SK-N-SH treated with all-trans-retinoic acid at 6 μM for 48 hours (cell line): ENCODE results near the gene UNC5C.

Experiments
- ATAC-seq: fragments of 200-7000 bp; cut with Tn5 transposase; 3 replicates; pipeline ENCODE4 v1.9.1; 2020; ENCODE audit warnings: mild to moderate bottlenecking, moderate library complexity
- ARNTL ChIP-seq: fragments of 450-650 bp; formaldehyde crosslinking; IDR thresholded peaks from 2 replicates; pipeline ENCODE4 v1.5.0; 2020; ENCODE audit warnings: low read depth, mild to moderate bottlenecking, moderate library complexity, borderline replicate concordance
- BACH2 ChIP-seq: fragments of 250-450 bp; sonication (Bioruptor Pico); IDR thresholded peaks from 2 replicates; pipeline ENCODE4 v1.9.0; 2021; ENCODE audit warnings: mild to moderate bottlenecking, borderline replicate concordance
- CREB5 ChIP-seq: fragments of 250-450 bp; sonication (Bioruptor Pico); IDR thresholded peaks from 2 replicates; pipeline ENCODE4 v1.5.1; 2020; ENCODE audit warnings: low read depth, mild to moderate bottlenecking, moderate library complexity
- CSDC2 ChIP-seq: fragments of 250-450 bp; sonication (Bioruptor Pico); IDR thresholded peaks from 2 replicates; pipeline ENCODE4 v1.5.0; 2020; ENCODE audit warnings: mild to moderate bottlenecking, moderate library complexity
- CSRNP3 ChIP-seq: fragments of 250-450 bp; sonication (Bioruptor Pico); IDR thresholded peaks from 2 replicates; pipeline ENCODE4 v1.5.1; 2021; ENCODE audit warnings: mild to moderate bottlenecking, moderate library complexity
- ESRRG ChIP-seq: fragments of 250-450 bp; sonication (Bioruptor Pico); IDR thresholded peaks from 2 replicates; pipeline ENCODE4 v1.6.1; 2021; ENCODE audit warnings: mild to moderate bottlenecking
- GLIS3 ChIP-seq: fragments of 250-450 bp; sonication (Bioruptor Pico); IDR thresholded peaks from 2 replicates; pipeline ENCODE4 v1.5.0; 2020; ENCODE audit warnings: mild to moderate bottlenecking, moderate library complexity
- ISL1 ChIP-seq: fragments of 250-450 bp; sonication (Bioruptor Pico); IDR thresholded peaks from 2 replicates; pipeline ENCODE4 v2.1.2; 2022; ENCODE audit warnings: mild to moderate bottlenecking, moderate library complexity
- OSR1 ChIP-seq: fragments of 250-450 bp; sonication (Bioruptor Pico); IDR thresholded peaks from 2 replicates; pipeline ENCODE4 v1.8.0; 2022; ENCODE audit warnings: moderate library complexity, mild to moderate bottlenecking, inconsistent platforms
- PATZ1 ChIP-seq: fragments of 250-450 bp; sonication (Bioruptor Pico); IDR thresholded peaks from 2 replicates; pipeline ENCODE4 v1.8.0; 2020; ENCODE audit warnings: mild to moderate bottlenecking, moderate library complexity, borderline replicate concordance
- PPARA ChIP-seq: fragments of 250-450 bp; sonication (Bioruptor Pico); IDR thresholded peaks from 2 replicates; pipeline ENCODE4 v1.5.0; 2020; ENCODE audit warnings: mild to moderate bottlenecking, borderline replicate concordance
- RARB ChIP-seq: fragments of 250-450 bp; sonication (Bioruptor Pico); IDR thresholded peaks from 2 replicates; pipeline ENCODE4 v1.8.0; 2021; ENCODE audit warnings: mild to moderate bottlenecking, moderate library complexity
- TCF4 ChIP-seq: fragments of 250-450 bp; sonication (Bioruptor Pico); IDR thresholded peaks from 2 replicates; pipeline ENCODE4 v1.8.0; 2021; ENCODE audit warnings: mild to moderate bottlenecking, moderate library complexity, borderline replicate concordance
- TOX ChIP-seq: fragments of 250-450 bp; sonication (Bioruptor Pico); IDR thresholded peaks from 2 replicates; pipeline ENCODE4 v1.8.0; 2021; ENCODE audit warnings: mild to moderate bottlenecking, moderate library complexity, borderline replicate concordance
- ZC3H10 ChIP-seq: fragments of 250-450 bp; sonication (Bioruptor Pico); IDR thresholded peaks from 2 replicates; pipeline ENCODE4 v1.5.1; 2021; ENCODE audit warnings: mild to moderate bottlenecking, moderate library complexity
- ZFP3 ChIP-seq: fragments of 250-450 bp; sonication (Bioruptor Pico); IDR thresholded peaks from 2 replicates; pipeline ENCODE4 v1.5.0; 2020; ENCODE audit warnings: mild to moderate bottlenecking, moderate library complexity
- ZFP30 ChIP-seq: fragments of 450-650 bp; formaldehyde crosslinking; IDR thresholded peaks from 2 replicates; pipeline ENCODE4 v1.5.0; 2022; ENCODE audit warnings: mild to moderate bottlenecking, moderate library complexity
- ZNF565 ChIP-seq: fragments of 450-650 bp; formaldehyde crosslinking; conservative IDR thresholded peaks from 2 replicates; pipeline ENCODE4 v1.5.0; 2020; ENCODE audit warnings: low read depth, mild to moderate bottlenecking, moderate library complexity
- ZNF70 ChIP-seq: fragments of 450-650 bp; formaldehyde crosslinking; IDR thresholded peaks from 2 replicates; pipeline ENCODE4 v1.5.0; 2020; ENCODE audit warnings: mild to moderate bottlenecking, moderate library complexity
- ZNF8 ChIP-seq: fragments of 450-650 bp; formaldehyde crosslinking; IDR thresholded peaks from 2 replicates; pipeline ENCODE4 v1.5.0; 2020; ENCODE audit warnings: mild to moderate bottlenecking, moderate library complexity

The UNC5C gene

GRCh38 chr4:95290702-95291101 is 258.1 kb downstream of the UNC5C start:
- TF ChIP-seq OSR1 (no peak), ESRRG (CRISPR knock-in tag) (no peak), PPARA (no peak), TOX (CRISPR knock-in tag) (no peak), PATZ1 (CRISPR knock-in tag) (no peak), ZNF565 (CRISPR knock-in tag) (no peak), TCF4 (CRISPR knock-in tag) (no peak), ZC3H10 (CRISPR knock-in tag) (no peak), ZFP30 (CRISPR knock-in tag) (no peak), ZFP3 (no peak), BACH2 (no peak)
- ATAC-seq: no peak

GRCh38 chr4:95289028-95289634 is 259.6 kb downstream of the UNC5C start:
- no peak for TF ChIP-seq CSRNP3 (CRISPR knock-in tag)
- TF ChIP-seq ISL1 (CRISPR knock-in tag): no peak
- no peak for TF ChIP-seq ARNTL (CRISPR knock-in tag)
- TF ChIP-seq CREB5: no peak
- TF ChIP-seq PATZ1 (CRISPR knock-in tag): no peak
- TF ChIP-seq RARB (CRISPR knock-in tag): no peak
- no peak for ATAC-seq

GRCh38 chr4:95288552-95288951 is 260.2 kb downstream of the UNC5C start:
- no peak for TF ChIP-seq OSR1
- ATAC-seq: no peak

GRCh38 chr4:95285797-95286196 is 263.0 kb downstream of the UNC5C start:
- TF ChIP-seq ZNF8 (CRISPR knock-in tag) (no peak), OSR1 (no peak)
- TF ChIP-seq, all 23 proteins: peak for 0
- ATAC-seq: no peak

GRCh38 chr4:95284655-95285054 is 264.1 kb downstream of the UNC5C start:
- no peak for ATAC-seq
- no peak for TF ChIP-seq RARB (CRISPR knock-in tag)
- no peak for TF ChIP-seq PPARA
- TF ChIP-seq GLIS3 (CRISPR knock-in tag): no peak
- TF ChIP-seq TOX (CRISPR knock-in tag): no peak
- no peak for TF ChIP-seq CSDC2 (CRISPR knock-in tag)
- TF ChIP-seq PATZ1 (CRISPR knock-in tag): no peak
- no peak for TF ChIP-seq CSRNP3 (CRISPR knock-in tag)
- TF ChIP-seq ZFP3: no peak
- TF ChIP-seq ZNF70 (CRISPR knock-in tag): no peak
- TF ChIP-seq BACH2: no peak
- no peak for TF ChIP-seq ZNF565 (CRISPR knock-in tag)
- no peak for TF ChIP-seq ESRRG (CRISPR knock-in tag)
